DMS153 (cell line): ENCODE data around the gene CEP68.
"Not testable (repeated sequence)": the region's sequence is repeated elsewhere in the genome, so short reads cannot be mapped to it uniquely, and the experiment has no call there.

Experiments used
- DNase-seq: peaks from one replicate; lab custom pipeline; 2025; lab: John Stamatoyannopoulos, UW

CEP68 gene

GRCh38 chr2:65056215-65057053 lies at the start of gene CEP68:
CEP68 (plus strand) TSS chr2:65056416; CDS start chr2:65069445, 13,029 bp downstream.
- DNase-seq, result peak; percentile 93

- no peak for DNase-seq
Measured at GRCh38 chr2:65013776-65014175, 42.4 kb upstream of the CEP68 start.

GRCh38 chr2:65015731-65016130 lies 40.5 kb upstream of the CEP68 start:
- DNase-seq, result no peak

GRCh38 chr2:65016789-65017188 lies 39.4 kb upstream of the CEP68 start:
- no peak for DNase-seq

- no peak for DNase-seq
Measured at GRCh38 chr2:65017335-65017734, 38.9 kb upstream of the CEP68 start.

- DNase-seq, result no peak
Measured at GRCh38 chr2:65018141-65018582, 38.1 kb upstream of the CEP68 start.

GRCh38 chr2:65019010-65019409 lies 37.2 kb upstream of the CEP68 start:
- DNase-seq, result no peak

- DNase-seq, result no peak
Measured at GRCh38 chr2:65019675-65020195, 36.5 kb upstream of the CEP68 start.

GRCh38 chr2:65020251-65020650 lies 36.0 kb upstream of the CEP68 start:
- DNase-seq, result not testable (repeated sequence)

GRCh38 chr2:65020943-65021528 lies 35.2 kb upstream of the CEP68 start:
- no peak for DNase-seq

GRCh38 chr2:65021709-65022108 lies 34.5 kb upstream of the CEP68 start:
- no peak for DNase-seq

GRCh38 chr2:65022189-65022588 lies 34.0 kb upstream of the CEP68 start:
- no peak for DNase-seq

- DNase-seq, result no peak
Measured at GRCh38 chr2:65023742-65024141, 32.5 kb upstream of the CEP68 start.

- DNase-seq, result no peak
Measured at GRCh38 chr2:65024149-65024829, 31.9 kb upstream of the CEP68 start.

GRCh38 chr2:65025453-65026123 lies 30.6 kb upstream of the CEP68 start:
- DNase-seq, result no peak

- no peak for DNase-seq
Measured at GRCh38 chr2:65026154-65026553, 30.1 kb upstream of the CEP68 start.

- DNase-seq, result no peak
Measured at GRCh38 chr2:65026704-65027464, 29.3 kb upstream of the CEP68 start.

- DNase-seq, result no peak
Measured at GRCh38 chr2:65027616-65028244, 28.5 kb upstream of the CEP68 start.

- DNase-seq, result no peak
Measured at GRCh38 chr2:65030476-65031332, 25.5 kb upstream of the CEP68 start.
